ENCODE measurements around the gene EFCAB8. TPM values are rescaled to one million over a fixed set of nuclear protein-coding genes. Genes with fewer than 3 reads are reported as not detected.
"Not testable (repeated sequence)": the region's sequence is repeated elsewhere in the genome, so short reads cannot be mapped to it uniquely, and the experiment has no call there.

Gene EFCAB8
- total RNA-seq, 4 donors from 2014 or later, result 0.13 to 0.78 TPM; not detected in 2

- Histone ChIP-seq H3K27me3 (peaks cover 10% of the 10 kb centered on the region), H3K9me3 (peaks cover 0 to 46% (median 0%) of the 10 kb centered on the region in 3 donors), H3K4me1 (no peaks in the 10 kb centered on the region), H3K27ac (no peak overlapping the region), H3K36me3 (no peaks in the 10 kb centered on the region), H3K4me3 (no peak overlapping the region)
- TF ChIP-seq CTCF (IDR thresholded peaks at IDR 0.05) (no peak), POLR2A (IDR thresholded peaks at IDR 0.05) (no peak), EP300 (IDR thresholded peaks at IDR 0.05) (no peak)
- no peak for ATAC-seq
- 86 to 88% methylated on average over 9 to 10 of the region's 14 CpGs for WGBS, 2 donors (ENCODE audit: low coverage in 1 of 2)
These were observed 100.9 kb downstream of the EFCAB8 start for GRCh38 chr20:32959351-32960221.

GRCh38 chr20:32960222-32960518, 101.4 kb downstream of the EFCAB8 start:
- ATAC-seq, result no peak

GRCh38 chr20:32960849-32961731, 102.4 kb downstream of the EFCAB8 start:
- no peak for ATAC-seq
- Histone ChIP-seq H3K4me3 (no peak overlapping the region), H3K27ac (no peak overlapping the region), H3K4me1 (no peaks in the 10 kb centered on the region), H3K36me3 (no peaks in the 10 kb centered on the region), H3K9me3 (peaks cover 0 to 31% (median 0%) of the 10 kb centered on the region in 3 donors), H3K27me3 (peaks cover 2% of the 10 kb centered on the region)
- TF ChIP-seq POLR2A (IDR thresholded peaks at IDR 0.05), result no peak
- no peak for TF ChIP-seq POLR2AphosphoS5 (IDR thresholded peaks at IDR 0.05)
- no peak for TF ChIP-seq EP300 (IDR thresholded peaks at IDR 0.05)
- no peak for TF ChIP-seq CTCF (IDR thresholded peaks at IDR 0.05)
- 86 to 93% methylated on average over 6 to 9 of the region's 28 CpGs for WGBS, 2 donors (ENCODE audit: low coverage in 1 of 2)

More at GRCh38 chr20:32960222-32960518, 101.4 kb downstream of the EFCAB8 start:
- Histone ChIP-seq H3K4me1 (no peaks in the 10 kb centered on the region), H3K27me3 (peaks cover 5% of the 10 kb centered on the region), H3K4me3 (no peak overlapping the region), H3K36me3 (no peaks in the 10 kb centered on the region), H3K9me3 (peaks cover 0 to 40% (median 0%) of the 10 kb centered on the region in 3 donors), H3K27ac (no peak overlapping the region)
- TF ChIP-seq POLR2A (IDR thresholded peaks at IDR 0.05) (no peak), CTCF (IDR thresholded peaks at IDR 0.05) (no peak), POLR2AphosphoS5 (IDR thresholded peaks at IDR 0.05) (no peak), EP300 (IDR thresholded peaks at IDR 0.05) (no peak)

- Histone ChIP-seq H3K27ac (no peak overlapping the region), H3K4me1 (no peaks in the 10 kb centered on the region), H3K4me3 (no peak overlapping the region), H3K36me3 (no peaks in the 10 kb centered on the region), H3K27me3 (peaks cover 10% of the 10 kb centered on the region), H3K9me3 (peaks cover 0 to 21% (median 0%) of the 10 kb centered on the region in 3 donors)
- 73% methylated on average over 2 of the region's 5 CpGs; no CpG with 5 or more reads in 1 of the 2 donors for WGBS, 2 donors (ENCODE audit: low coverage in 1 of 2)
- no peak for ATAC-seq
- TF ChIP-seq EP300 (IDR thresholded peaks at IDR 0.05), result no peak
- TF ChIP-seq CTCF (IDR thresholded peaks at IDR 0.05), result no peak
- no peak for TF ChIP-seq POLR2AphosphoS5 (IDR thresholded peaks at IDR 0.05)
- TF ChIP-seq POLR2A (IDR thresholded peaks at IDR 0.05), result no peak
These were observed 103.3 kb downstream of the EFCAB8 start for GRCh38 chr20:32962053-32962452.

- not testable (repeated sequence) for H3K4me1 ChIP-seq, ATAC-seq, H3K4me3 ChIP-seq, H3K27ac ChIP-seq, H3K36me3 ChIP-seq
- Histone ChIP-seq H3K9me3 (peaks cover 0 to 16% (median 0%) of the 10 kb centered on the region in 3 donors), H3K27me3 (peaks cover 15% of the 10 kb centered on the region)
- 40 to 83% methylated on average over 1 to 7 of the region's 11 CpGs for WGBS, 2 donors (ENCODE audit: low coverage in 1 of 2)
These were observed 103.9 kb downstream of the EFCAB8 start for GRCh38 chr20:32962646-32963045.
